Activated gamma-delta T cell (primary cell): Measurements from ENCODE around the gene PPP2R3B.
"Not testable (repeated sequence)": the region's sequence is repeated elsewhere in the genome, so short reads cannot be mapped to it uniquely, and the experiment has no call there.

ENCODE experiments used
- DNase-seq: peaks from one replicate; lab custom pipeline; 2025; lab: John Stamatoyannopoulos, UW

PPP2R3B gene

GRCh38 chrX:318739-319578 lies 67.7 kb downstream of the PPP2R3B start, which contains the start of gene GTPBP6:
TSS of gene GTPBP6 (minus strand) at chrX:318796. CDS start at chrX:318787, 9 bp downstream.
- DNase-seq = no peak

- DNase-seq = no peak
Observed at GRCh38 chrX:318068-318738, 68.5 kb downstream of the PPP2R3B start.

DNA sequence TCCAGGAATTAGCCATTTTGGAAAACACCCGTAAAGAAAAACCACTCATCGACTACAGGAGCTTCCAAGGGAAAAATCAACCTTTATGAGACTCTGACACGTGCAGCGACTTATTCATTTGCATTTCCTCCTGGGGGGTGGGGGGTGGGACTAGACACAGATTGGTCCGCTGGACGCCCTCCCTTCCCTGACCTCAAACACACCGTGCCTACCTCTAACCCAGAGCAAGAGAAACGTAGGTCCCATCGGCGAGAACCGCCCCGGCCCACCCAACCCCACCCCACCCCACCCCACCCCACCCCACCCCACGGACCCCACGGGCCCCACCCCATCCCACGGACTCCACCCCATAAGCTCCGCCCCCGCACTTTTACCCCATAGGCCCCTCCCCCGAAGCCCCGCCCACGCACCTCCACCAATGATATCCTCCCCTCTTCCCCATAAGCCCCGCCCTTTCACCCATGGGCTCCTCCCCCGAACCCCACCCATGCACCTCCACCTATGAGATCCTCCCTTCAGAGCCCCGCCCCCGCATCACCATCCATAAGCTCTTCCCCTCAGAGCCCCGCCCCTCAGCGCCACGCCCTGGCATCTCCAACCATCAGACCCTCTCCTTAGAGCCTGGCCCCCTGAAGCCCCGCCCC lies 69.2 kb downstream of the PPP2R3B start:
- no peak for DNase-seq

GRCh38 chrX:316351-317325 lies 70.1 kb downstream of the PPP2R3B start:
- no peak for DNase-seq

DNA sequence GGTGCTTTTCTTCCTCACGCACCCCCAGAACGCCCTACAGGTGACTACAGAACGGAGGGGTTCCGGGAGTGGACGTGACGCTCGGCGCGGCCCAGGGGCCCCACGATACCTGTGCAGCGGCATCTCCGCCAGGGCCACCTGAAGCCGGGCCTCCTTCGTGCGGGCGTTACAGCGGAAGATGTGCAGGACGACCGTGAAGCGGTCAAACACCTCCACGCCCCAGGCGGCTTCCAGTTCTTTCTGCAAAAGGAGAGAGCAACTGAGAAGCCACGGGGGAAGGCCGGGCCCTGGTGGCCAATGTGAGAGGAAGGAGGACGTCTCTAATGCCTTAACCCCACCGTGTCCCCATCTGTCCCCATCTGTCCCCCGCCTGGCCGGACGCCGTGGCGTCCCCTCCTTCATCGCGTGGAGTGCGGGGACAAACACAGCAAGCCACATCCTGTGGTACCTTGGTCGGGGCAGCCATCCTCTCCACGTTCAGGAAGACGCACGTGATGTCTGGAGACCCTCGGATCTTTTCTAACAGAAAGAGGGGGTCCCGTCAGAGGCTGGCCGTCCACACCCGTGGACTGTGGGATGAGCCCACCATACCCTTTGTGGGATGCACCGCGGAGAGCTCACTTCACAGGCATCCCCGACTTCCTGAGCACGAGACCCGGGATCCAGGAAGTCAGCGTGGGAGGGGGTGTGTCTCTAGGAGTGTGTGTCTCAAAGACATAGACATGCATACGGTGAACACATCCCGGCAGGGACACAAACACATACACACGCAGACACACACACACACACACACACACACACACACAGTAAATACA lies 71.7 kb downstream of the PPP2R3B start:
- no peak for DNase-seq

GRCh38 chrX:314049-314448 lies 72.7 kb downstream of the PPP2R3B start:
- no peak for DNase-seq

DNA sequence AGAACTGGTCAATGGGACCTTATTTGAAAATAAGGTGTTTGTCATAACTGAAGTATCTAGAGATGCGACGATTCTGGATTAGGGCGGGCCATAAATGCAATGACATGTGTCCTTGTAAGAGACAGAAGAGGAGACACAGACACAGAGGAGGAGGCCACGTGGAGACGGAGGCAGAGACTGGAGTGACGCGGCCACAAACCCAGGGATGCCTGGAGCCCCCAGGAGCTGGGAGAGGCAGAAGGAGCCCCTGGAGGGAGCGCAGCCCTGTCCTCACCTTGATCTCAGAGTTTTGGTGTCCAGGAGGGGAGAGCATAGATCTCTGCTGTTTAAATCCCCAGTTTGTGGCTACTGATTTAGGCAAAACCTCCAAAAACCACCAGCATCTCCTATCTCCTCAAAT lies 73.2 kb downstream of the PPP2R3B start:
- no peak for DNase-seq

DNA sequence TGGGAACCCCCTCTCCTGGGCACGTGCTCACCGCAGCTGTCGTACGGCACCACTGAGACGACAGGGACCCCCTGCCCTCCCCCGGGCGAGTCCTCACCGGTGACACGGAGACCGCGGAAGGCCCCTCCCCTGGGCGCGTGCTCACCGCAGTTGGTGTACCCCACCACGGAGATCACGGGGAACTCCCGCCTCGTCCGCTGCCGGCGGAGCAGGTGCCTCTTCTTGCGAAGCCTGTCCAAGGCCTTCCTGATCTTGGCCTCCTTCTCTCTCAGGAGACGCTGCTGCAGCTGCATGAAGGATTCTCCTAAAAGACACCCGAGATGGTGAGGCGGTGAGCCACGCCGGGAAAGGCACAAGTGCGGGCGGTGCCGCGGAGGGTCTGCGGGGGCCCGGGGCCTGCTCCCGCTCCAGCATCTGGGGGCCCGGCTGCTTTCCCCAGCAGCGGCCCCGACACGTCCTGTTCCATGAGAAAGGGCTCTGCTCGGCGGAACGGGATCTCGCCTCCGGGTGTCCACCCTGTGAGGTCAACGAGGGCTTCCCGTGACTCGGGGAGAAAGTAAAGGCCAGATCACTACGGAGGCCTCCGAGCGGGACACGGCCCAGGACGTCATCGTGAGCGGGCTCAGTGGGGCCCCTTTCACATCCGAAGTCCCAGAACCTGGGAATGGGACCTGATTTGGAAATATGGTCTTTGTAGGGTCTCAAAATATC lies 73.9 kb downstream of the PPP2R3B start:
- no peak for DNase-seq

DNA sequence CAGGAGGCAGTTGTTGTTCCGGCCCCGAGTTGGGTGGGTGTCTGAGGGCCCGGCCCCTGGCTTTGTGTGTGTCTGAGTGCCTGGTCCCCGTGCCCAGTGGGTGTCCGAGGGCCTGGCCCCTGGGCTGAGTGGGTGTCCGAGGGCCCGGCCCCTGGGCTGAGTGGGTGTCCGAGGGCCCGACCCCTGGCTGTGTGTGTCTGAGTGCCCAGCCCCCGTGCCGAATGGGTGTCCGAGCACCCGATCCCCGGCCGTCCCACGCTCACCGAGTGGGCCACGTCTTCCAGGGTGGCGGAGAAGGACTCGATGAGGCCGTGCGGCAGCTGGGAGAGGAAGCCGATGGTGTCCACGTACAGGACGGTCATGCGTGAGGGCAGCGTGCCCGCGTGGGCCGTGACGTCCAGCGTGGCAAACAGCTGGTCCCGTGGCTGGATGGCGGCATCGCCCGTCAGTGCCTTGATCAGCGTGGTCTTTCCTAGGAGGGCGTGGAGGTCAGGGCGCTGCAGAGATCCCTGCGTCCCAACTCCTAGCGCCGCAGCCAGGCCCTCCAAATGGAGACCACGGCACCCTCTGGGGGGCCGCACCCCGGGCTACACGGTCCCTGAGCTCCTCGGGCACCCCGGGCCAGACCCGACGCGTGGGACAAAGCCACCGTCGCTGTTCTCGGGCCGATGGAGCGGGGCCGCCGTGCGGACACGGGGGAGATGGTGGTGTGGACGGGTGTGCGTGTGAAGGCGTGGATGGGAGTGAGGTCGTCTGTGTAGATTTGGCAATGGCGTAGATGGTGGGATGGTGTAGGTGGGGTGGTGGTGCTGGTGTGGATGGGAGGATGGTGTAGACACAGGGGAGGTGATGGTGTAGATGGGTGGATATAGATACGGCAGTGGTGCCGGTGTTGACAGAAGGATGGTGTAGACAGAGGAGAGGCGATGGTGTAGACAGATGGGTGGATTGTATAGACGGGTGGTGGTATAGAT lies 75.3 kb downstream of the PPP2R3B start:
- no peak for DNase-seq

- DNase-seq = no peak
Observed at GRCh38 chrX:310621-311155, 76.0 kb downstream of the PPP2R3B start.

DNA sequence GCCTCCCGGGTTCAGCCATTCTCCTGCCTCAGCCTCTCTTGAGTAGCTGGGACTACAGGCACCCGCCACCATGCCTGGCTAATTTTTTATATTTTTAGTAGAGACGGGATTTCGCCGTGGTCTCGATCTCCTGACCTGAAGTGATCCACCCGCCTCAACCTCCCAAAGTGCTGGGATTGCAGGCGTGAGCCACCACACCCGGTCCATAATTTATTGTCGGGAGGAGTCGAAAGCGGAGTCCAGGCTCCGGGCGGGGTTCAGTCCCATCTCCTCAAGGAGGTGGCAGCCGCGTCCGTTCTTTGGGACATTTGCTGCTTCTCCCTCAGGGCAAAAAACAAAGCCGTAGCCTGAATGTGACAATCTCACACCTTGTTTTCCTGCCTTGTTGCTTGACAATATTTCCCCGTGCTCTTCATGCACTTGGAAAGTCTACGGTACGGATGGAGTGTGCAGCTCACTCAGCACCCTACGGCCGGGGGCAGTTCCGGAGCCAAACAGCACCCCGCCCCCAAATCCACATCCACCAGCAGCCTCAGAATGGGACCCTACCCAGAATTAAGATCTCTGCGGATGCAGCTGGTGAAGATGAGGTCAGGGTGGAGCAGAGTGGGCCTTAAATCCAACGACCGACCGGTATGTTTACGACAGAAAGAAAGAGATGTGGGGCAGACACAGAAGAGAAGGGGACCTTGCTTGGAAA lies 77.7 kb downstream of the PPP2R3B start:
- DNase-seq = no peak

- no peak for DNase-seq
Observed at GRCh38 chrX:307261-308111, 79.2 kb downstream of the PPP2R3B start.

GRCh38 chrX:306614-307251 lies 80.0 kb downstream of the PPP2R3B start:
- not testable (repeated sequence) for DNase-seq

DNA sequence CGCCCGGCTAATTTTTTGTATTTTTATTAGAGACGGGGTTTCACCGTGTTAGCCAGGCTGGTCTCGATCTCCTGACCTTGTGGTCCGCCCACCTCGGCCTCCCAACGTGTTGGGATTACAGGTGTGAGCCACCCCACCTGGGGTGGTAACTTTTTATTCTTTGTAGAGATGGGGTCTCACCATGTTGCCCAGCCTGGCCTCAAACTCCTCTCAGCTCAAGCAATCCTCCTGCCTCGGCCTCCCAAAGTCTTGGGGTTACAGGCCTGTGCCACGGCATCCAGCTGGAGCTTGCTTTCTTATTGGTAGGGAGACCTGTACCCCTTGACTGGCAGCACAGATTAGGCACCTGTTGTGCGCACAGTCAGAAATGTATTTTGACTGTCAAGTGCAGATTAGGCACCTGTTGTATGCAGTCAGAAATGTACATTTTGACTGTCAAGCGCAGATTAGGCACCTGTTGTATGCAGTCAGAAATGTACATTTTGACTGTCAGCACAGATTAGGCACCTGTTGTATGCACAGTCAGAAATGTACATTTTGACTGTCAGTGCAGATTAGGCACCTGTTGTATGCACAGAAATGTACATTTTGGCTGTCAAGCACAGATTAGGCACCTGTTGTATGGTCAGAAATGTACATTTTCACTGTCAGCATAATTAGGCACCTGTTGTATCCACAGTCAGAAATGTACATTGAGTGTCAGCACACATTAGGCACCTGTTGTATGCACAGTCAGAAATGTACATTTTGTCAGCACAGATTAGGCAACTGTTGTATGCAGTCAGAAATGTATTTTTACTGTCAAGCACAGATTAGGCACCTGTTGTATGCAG lies 80.7 kb downstream of the PPP2R3B start:
- not testable (repeated sequence) for DNase-seq

- no peak for DNase-seq
Observed at GRCh38 chrX:302975-303374, 83.7 kb downstream of the PPP2R3B start.

DNA sequence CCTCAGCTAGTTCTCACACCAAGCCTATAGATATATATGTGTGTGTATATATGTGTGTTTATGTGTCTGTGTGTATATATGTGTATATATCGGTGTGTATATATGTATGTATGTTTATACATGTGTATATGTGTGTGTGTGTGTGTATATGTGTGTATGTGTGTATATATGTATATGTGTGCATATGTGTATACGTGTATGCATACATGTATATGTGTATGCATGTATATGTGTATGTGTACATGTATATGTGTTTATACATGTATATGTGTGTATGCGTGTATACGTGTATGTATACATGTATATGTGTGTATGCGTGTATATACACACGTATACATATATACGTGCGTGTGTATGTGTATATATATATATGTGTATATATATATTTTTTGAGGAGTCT lies 86.4 kb downstream of the PPP2R3B start:
- no peak for DNase-seq
